ENCODE measurements around the gene SIRT4.
"Not testable (repeated sequence)": the region's sequence is repeated elsewhere in the genome, so short reads cannot be mapped to it uniquely, and the experiment has no call there.

SIRT4 gene

GRCh38 chr12:120301962-120302815 is at the start of gene SIRT4:
Gene SIRT4 (plus strand): TSS chr12:120302321. CDS start chr12:120303562, 1,241 bp downstream.
- DNase-seq, result peak; percentile 88 to 92

- not testable (repeated sequence) for DNase-seq
Measured at GRCh38 chr12:120253313-120253712, 48.8 kb upstream of the SIRT4 start.

- DNase-seq, result no peak
Measured at GRCh38 chr12:120254809-120255208, 47.3 kb upstream of the SIRT4 start.

- DNase-seq, result no peak
Measured at GRCh38 chr12:120257041-120257821, 44.9 kb upstream of the SIRT4 start.

- no peak for DNase-seq
Measured at GRCh38 chr12:120258323-120258896, 43.7 kb upstream of the SIRT4 start.

- no peak for DNase-seq
Measured at GRCh38 chr12:120259418-120260202, 42.5 kb upstream of the SIRT4 start.

- no peak for DNase-seq
Measured at GRCh38 chr12:120260607-120261006, 41.5 kb upstream of the SIRT4 start.

GRCh38 chr12:120261951-120262851 is 39.9 kb upstream of the SIRT4 start:
- peak in 1 of 2 donors; percentile 23 for DNase-seq

GRCh38 chr12:120262852-120263747 is 39.0 kb upstream of the SIRT4 start:
- DNase-seq, result no peak

- no peak for DNase-seq
Measured at GRCh38 chr12:120263748-120264085, 38.4 kb upstream of the SIRT4 start.

GRCh38 chr12:120264086-120264903 is 37.8 kb upstream of the SIRT4 start:
- DNase-seq, result no peak

GRCh38 chr12:120264904-120265472 is 37.1 kb upstream of the SIRT4 start:
- no peak for DNase-seq

- DNase-seq, result peak; percentile 91 to 93
Measured at GRCh38 chr12:120265473-120266179, 36.5 kb upstream of the SIRT4 start, which contains the start of gene PXN. Gene PXN (minus strand): TSS chr12:120265730. CDS start chr12:120265629, 101 bp downstream.

- no peak for DNase-seq
Measured at GRCh38 chr12:120266180-120266870, 35.8 kb upstream of the SIRT4 start.

- DNase-seq, result no peak
Measured at GRCh38 chr12:120267736-120268135, 34.4 kb upstream of the SIRT4 start.

- DNase-seq, result no peak
Measured at GRCh38 chr12:120276734-120277133, 25.4 kb upstream of the SIRT4 start.

- DNase-seq, result no peak
Measured at GRCh38 chr12:120278137-120279069, 23.7 kb upstream of the SIRT4 start.

All from stimulated activated CD4-positive, alpha-beta T cell treated with anti-CD3 and anti-CD28 coated beads, Interleukin-2, amount 100 ng/mL, for 24 hours (primary cell).